LNCaP clone FGC (cell line): ENCODE data around the gene SULT1C2.
"Not testable (repeated sequence)": the region's sequence is repeated elsewhere in the genome, so short reads cannot be mapped to it uniquely, and the experiment has no call there.

Source experiments
- DNase-seq: peaks from one replicate; pipeline ENCODE4 v3.0.0-alpha.2; 2011; ENCODE audit warnings: low read depth
- H3K4me3 ChIP-seq: 2 replicates; pipeline ENCODE4 v1.5.1; 2011; ENCODE audit warnings: mild to moderate bottlenecking, low read depth, low read length, control low read depth
- CTCF ChIP-seq: IDR thresholded peaks from 2 replicates; pipeline ENCODE4 v1.5.1; 2012; ENCODE audit warnings: mild to moderate bottlenecking; ENCODE audit not compliant: control insufficient read depth, insufficient read depth; ENCODE audit errors: extremely low read depth

The SULT1C2 gene

GRCh38 chr2:108347786-108348185 lies 59.1 kb downstream of the SULT1C2 start:
- no peak for DNase-seq
- no peak overlapping the region for H3K4me3 ChIP-seq
- TF ChIP-seq CTCF: no peak

GRCh38 chr2:108348816-108349570 lies 60.3 kb downstream of the SULT1C2 start:
- H3K4me3 ChIP-seq: no peak overlapping the region
- no peak for TF ChIP-seq CTCF
- DNase-seq: no peak

- DNase-seq: no peak
- TF ChIP-seq CTCF: no peak
- no peak overlapping the region for H3K4me3 ChIP-seq
Measured at GRCh38 chr2:108349571-108349928, 60.9 kb downstream of the SULT1C2 start.

GRCh38 chr2:108351889-108352288 lies 63.2 kb downstream of the SULT1C2 start:
- DNase-seq: no peak
- no peak overlapping the region for H3K4me3 ChIP-seq
- TF ChIP-seq CTCF: no peak

- no peak for TF ChIP-seq CTCF
- DNase-seq: no peak
- no peak overlapping the region for H3K4me3 ChIP-seq
Measured at GRCh38 chr2:108354136-108354535, 65.4 kb downstream of the SULT1C2 start.

GRCh38 chr2:108355906-108356734 lies 67.4 kb downstream of the SULT1C2 start:
- no peak for DNase-seq
- no peak for TF ChIP-seq CTCF
- H3K4me3 ChIP-seq: no peak overlapping the region

GRCh38 chr2:108359336-108359735 lies 70.6 kb downstream of the SULT1C2 start:
- H3K4me3 ChIP-seq, DNase-seq: not testable (repeated sequence)
